Uterus (tissue), 2 donors: Measurements from ENCODE around the gene MANEA.

Experiments
- POLR2A ChIP-seq, 2 donors: fragments of 450-650 bp; IDR thresholded peaks; one replicate each; pipeline ENCODE4 v1.6.1; 2016; ENCODE audit warnings: antibody characterized with exemption in 2 of 2, mild to moderate bottlenecking in 1 of 2, moderate library complexity in 1 of 2
- TF ChIP-seq, protein P1 (sequence below), 4 experiments: fragments of 200-600 bp in 2 of 4; fragments of 450-650 bp in 2 of 4; sonication (generic) in 2 of 4; IDR thresholded peaks; one replicate each; pipeline ENCODE4 v1.5.1; 2016 to 2019; ENCODE audit warnings: antibody characterized with exemption in 4 of 4, mild to moderate bottlenecking in 2 of 4, moderate library complexity in 1 of 4

- TF ChIP-seq, protein P1, sequence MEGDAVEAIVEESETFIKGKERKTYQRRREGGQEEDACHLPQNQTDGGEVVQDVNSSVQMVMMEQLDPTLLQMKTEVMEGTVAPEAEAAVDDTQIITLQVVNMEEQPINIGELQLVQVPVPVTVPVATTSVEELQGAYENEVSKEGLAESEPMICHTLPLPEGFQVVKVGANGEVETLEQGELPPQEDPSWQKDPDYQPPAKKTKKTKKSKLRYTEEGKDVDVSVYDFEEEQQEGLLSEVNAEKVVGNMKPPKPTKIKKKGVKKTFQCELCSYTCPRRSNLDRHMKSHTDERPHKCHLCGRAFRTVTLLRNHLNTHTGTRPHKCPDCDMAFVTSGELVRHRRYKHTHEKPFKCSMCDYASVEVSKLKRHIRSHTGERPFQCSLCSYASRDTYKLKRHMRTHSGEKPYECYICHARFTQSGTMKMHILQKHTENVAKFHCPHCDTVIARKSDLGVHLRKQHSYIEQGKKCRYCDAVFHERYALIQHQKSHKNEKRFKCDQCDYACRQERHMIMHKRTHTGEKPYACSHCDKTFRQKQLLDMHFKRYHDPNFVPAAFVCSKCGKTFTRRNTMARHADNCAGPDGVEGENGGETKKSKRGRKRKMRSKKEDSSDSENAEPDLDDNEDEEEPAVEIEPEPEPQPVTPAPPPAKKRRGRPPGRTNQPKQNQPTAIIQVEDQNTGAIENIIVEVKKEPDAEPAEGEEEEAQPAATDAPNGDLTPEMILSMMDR (IDR thresholded peaks at IDR 0.05): no peak
- TF ChIP-seq POLR2A (IDR thresholded peaks at IDR 0.05): no peak
Measured at GRCh38 chr6:95629551-95629950, 52.2 kb downstream of the MANEA start.
